ENCODE measurements around the gene SPARC. TPM values are rescaled to one million over a fixed set of nuclear protein-coding genes. Genes with fewer than 3 reads are reported as not detected.
A peak's percentile ranks its signal among the peaks of the same experiment; 100 is the strongest.

The SPARC gene
- total RNA-seq, 1 donor from 2014 or later: 273 TPM

DNA sequence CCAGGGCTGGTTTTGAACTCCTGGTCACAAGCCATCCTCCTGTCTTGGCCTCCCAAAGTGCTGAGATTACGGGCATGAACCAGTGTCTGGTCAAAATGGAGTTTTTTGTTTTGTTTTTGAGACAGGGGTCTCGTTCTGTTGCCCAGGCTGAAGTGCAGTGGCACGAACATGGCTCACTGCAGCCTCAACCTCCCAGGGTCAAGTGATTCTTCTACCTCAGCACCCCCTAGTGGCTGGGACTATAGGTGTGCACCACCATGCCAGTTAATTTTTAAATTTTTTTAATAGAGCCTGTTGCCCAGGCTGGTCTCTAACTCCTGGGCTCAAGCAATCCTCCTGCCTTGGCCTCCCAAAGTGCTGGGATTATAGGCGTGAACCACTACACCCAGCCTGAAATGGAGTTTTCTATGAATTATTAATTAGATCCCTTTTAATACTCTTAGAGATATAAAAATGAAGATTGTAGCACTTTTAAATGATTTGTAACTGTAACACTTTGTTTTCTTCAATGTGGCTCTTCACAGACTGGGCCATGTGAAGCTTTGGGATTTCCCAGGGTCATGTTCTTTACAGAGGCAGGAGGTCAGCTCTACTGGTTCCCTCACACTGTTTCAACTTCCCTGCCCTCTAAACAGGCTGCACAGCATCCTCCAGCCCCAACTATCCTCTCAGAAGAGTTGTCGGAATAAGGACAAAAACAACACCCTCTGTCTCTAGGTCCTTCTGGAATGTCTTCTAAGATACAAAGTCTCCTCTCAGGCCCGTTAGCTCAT, 32.7 kb upstream of the SPARC start:
- peak in 1 of 2 donors; percentile 54 for DNase-seq (ENCODE audit: extremely low spot score in 2 of 2)
- peaks cover 21% of the 10 kb centered on the region for H3K4me1 ChIP-seq
- intact Hi-C loops (cut with DNase I): loop anchor here (2.0 kb wide), 1 partner anchor 61 kb away; no protein-coding TSS in a partner anchor
- no peak for TF ChIP-seq POLR2A (IDR thresholded peaks at IDR 0.05)
- TF ChIP-seq CTCF (IDR thresholded peaks at IDR 0.05): peak; percentile 19 to 33 (median 25)
- H3K27me3 ChIP-seq: no peaks in the 10 kb centered on the region
- no peaks in the 10 kb centered on the region for H3K36me3 ChIP-seq
- H3K9me3 ChIP-seq: no peaks in the 10 kb centered on the region
- H3K27ac ChIP-seq: peak overlapping the region; percentile 73
- H3K4me3 ChIP-seq: no peak overlapping the region

DNA sequence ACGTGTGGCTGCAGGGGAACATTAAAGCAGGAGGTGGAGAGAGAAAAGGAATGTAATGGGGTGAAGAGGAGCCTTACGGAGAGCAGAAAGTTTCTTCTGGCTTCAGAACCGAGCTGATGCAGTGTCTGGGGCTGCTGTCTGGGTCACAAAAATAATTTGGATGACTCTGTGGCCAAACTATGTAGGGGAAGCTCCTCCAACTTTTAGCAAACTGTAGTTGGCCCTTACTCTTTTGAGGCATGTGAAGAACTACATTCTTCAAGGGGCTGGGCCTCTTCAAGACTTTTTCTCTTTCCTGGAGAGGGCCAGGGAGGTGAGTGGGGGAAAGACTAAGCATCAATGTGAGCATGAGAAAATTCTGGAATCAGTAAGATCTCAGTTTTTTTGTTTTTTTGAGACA, 31.9 kb upstream of the SPARC start:
- Histone ChIP-seq H3K27ac (peak overlapping the region; percentile 73), H3K4me1 (peaks cover 21% of the 10 kb centered on the region), H3K36me3 (no peaks in the 10 kb centered on the region), H3K9me3 (no peaks in the 10 kb centered on the region), H3K27me3 (no peaks in the 10 kb centered on the region), H3K4me3 (no peak overlapping the region)
- peak in 1 of 2 donors; percentile 77 for DNase-seq (ENCODE audit: extremely low spot score in 2 of 2)
- no peak for TF ChIP-seq CTCF (IDR thresholded peaks at IDR 0.05)
- TF ChIP-seq POLR2AphosphoS5 (IDR thresholded peaks at IDR 0.05; ENCODE audit: insufficient read depth in 1 of 2, low read depth in 1 of 2): no peak
- no peak for TF ChIP-seq POLR2A (IDR thresholded peaks at IDR 0.05)
- intact Hi-C loops (cut with DNase I): loop anchor here (2.0 kb wide), 1 partner anchor 60 kb away; no protein-coding TSS in a partner anchor

GRCh38 chr5:151718153-151718552, 31.4 kb upstream of the SPARC start:
- intact Hi-C loops (cut with DNase I): loop anchor here (2.0 kb wide), 1 partner anchor 59 kb away; no protein-coding TSS in a partner anchor
- TF ChIP-seq CTCF (IDR thresholded peaks at IDR 0.05): no peak
- TF ChIP-seq POLR2A (IDR thresholded peaks at IDR 0.05): no peak
- no peak for TF ChIP-seq POLR2AphosphoS5 (IDR thresholded peaks at IDR 0.05; ENCODE audit: insufficient read depth in 1 of 2, low read depth in 1 of 2)
- peaks cover 21% of the 10 kb centered on the region for H3K4me1 ChIP-seq
- H3K9me3 ChIP-seq: no peaks in the 10 kb centered on the region
- peak overlapping the region; percentile 73 for H3K27ac ChIP-seq
- no peak overlapping the region for H3K4me3 ChIP-seq
- H3K36me3 ChIP-seq: no peaks in the 10 kb centered on the region
- DNase-seq (ENCODE audit: extremely low spot score in 2 of 2): peak in 1 of 2 donors; percentile 62
- no peaks in the 10 kb centered on the region for H3K27me3 ChIP-seq

GRCh38 chr5:151717416-151717815, 30.7 kb upstream of the SPARC start:
- intact Hi-C loops (cut with DNase I): no loop called here
- Histone ChIP-seq H3K27me3 (no peaks in the 10 kb centered on the region), H3K4me3 (no peak overlapping the region), H3K27ac (peak overlapping the region; percentile 73), H3K9me3 (no peaks in the 10 kb centered on the region), H3K36me3 (no peaks in the 10 kb centered on the region), H3K4me1 (peaks cover 21% of the 10 kb centered on the region)
- no peak for DNase-seq (ENCODE audit: extremely low spot score in 2 of 2)
- TF ChIP-seq POLR2AphosphoS5 (IDR thresholded peaks at IDR 0.05; ENCODE audit: insufficient read depth in 1 of 2, low read depth in 1 of 2): no peak
- TF ChIP-seq CTCF (IDR thresholded peaks at IDR 0.05): no peak
- TF ChIP-seq POLR2A (IDR thresholded peaks at IDR 0.05): no peak

- Histone ChIP-seq H3K4me3 (no peak overlapping the region), H3K27ac (no peak overlapping the region), H3K4me1 (peaks cover 6% of the 10 kb centered on the region), H3K9me3 (no peaks in the 10 kb centered on the region), H3K27me3 (no peaks in the 10 kb centered on the region), H3K36me3 (no peaks in the 10 kb centered on the region)
- intact Hi-C loops (cut with DNase I): no loop called here
- TF ChIP-seq CTCF (IDR thresholded peaks at IDR 0.05) (no peak), POLR2AphosphoS5 (IDR thresholded peaks at IDR 0.05; ENCODE audit: insufficient read depth in 1 of 2, low read depth in 1 of 2) (no peak), POLR2A (IDR thresholded peaks at IDR 0.05) (no peak)
- no peak for DNase-seq (ENCODE audit: extremely low spot score in 2 of 2)
Measured at GRCh38 chr5:151709109-151709735, 22.5 kb upstream of the SPARC start.
